Choroid plexus epithelial cell (primary cell): Measurements from ENCODE around the gene TMEM79.

Experiments
- DNase-seq: peaks from one replicate; pipeline ENCODE4 v3.0.0-alpha.2; 2010; ENCODE audit warnings: low read depth
- H3K4me3 ChIP-seq: 2 replicates; pipeline ENCODE4 v1.5.1; 2011; ENCODE audit warnings: low read depth, mild to moderate bottlenecking, control low read depth, low read length, moderate library complexity
- CTCF ChIP-seq: conservative IDR thresholded peaks from 2 replicates; pipeline ENCODE4 v1.5.1; 2011; ENCODE audit warnings: low read depth, mild to moderate bottlenecking, control low read depth, inconsistent platforms, low read length, moderate library complexity

Gene TMEM79

GRCh38 chr1:156276966-156277381 lies 7.2 kb upstream of the TMEM79 start:
- TF ChIP-seq CTCF = no peak
- peak; percentile 50 for DNase-seq
- H3K4me3 ChIP-seq = no peak overlapping the region

- no peak overlapping the region for H3K4me3 ChIP-seq
- no peak for TF ChIP-seq CTCF
- DNase-seq = no peak
Measured at GRCh38 chr1:156279837-156280236, 4.3 kb upstream of the TMEM79 start.

- DNase-seq = peak; percentile 58
- peak; percentile 33 for TF ChIP-seq CTCF
- H3K4me3 ChIP-seq = peak overlapping the region; percentile 95
Measured at GRCh38 chr1:156281281-156281680, 2.8 kb upstream of the TMEM79 start.

GRCh38 chr1:156281693-156282478 lies 2.2 kb upstream of the TMEM79 start:
- no peak for TF ChIP-seq CTCF
- DNase-seq = peak; percentile 34

GRCh38 chr1:156282479-156283222 lies 1.5 kb upstream of the TMEM79 start, which contains the start of gene SMG5:
Gene SMG5, minus strand, starts transcription at chr1:156282825. Its CDS starts 145 bp downstream, at chr1:156282680.
- peak within 1 kb of the TSS; percentile 95 for H3K4me3 ChIP-seq
- peak; percentile 99 for DNase-seq
- no peak for TF ChIP-seq CTCF

More at GRCh38 chr1:156281693-156282478, 2.2 kb upstream of the TMEM79 start:
- H3K4me3 ChIP-seq = peak overlapping the region; percentile 95

- DNase-seq = no peak
- TF ChIP-seq CTCF = no peak
- H3K4me3 ChIP-seq = peak overlapping the region; percentile 95
Measured at GRCh38 chr1:156283521-156283920, 604 bp upstream of the TMEM79 start.

GRCh38 chr1:156284757-156285156 lies 632 bp downstream of the TMEM79 start:
- no peak for DNase-seq
- no peak overlapping the region for H3K4me3 ChIP-seq
- TF ChIP-seq CTCF = no peak
